Measurements from ENCODE around the gene BIRC7.

BIRC7 gene

GRCh38 chr20:63226042-63226943 is 9.4 kb upstream of the BIRC7 start:
- no peak for DNase-seq

GRCh38 chr20:63227260-63227659 is 8.4 kb upstream of the BIRC7 start:
- DNase-seq = no peak

- DNase-seq = no peak
These were observed 6.9 kb upstream of the BIRC7 start for GRCh38 chr20:63228806-63229205.

- peak; percentile 36 for DNase-seq
These were observed 4.9 kb upstream of the BIRC7 start for GRCh38 chr20:63230800-63231268.

GRCh38 chr20:63232235-63233060 is 3.3 kb upstream of the BIRC7 start:
- DNase-seq = no peak

GRCh38 chr20:63233061-63233344 is 2.7 kb upstream of the BIRC7 start:
- DNase-seq = no peak

GRCh38 chr20:63233924-63234323 is 1.8 kb upstream of the BIRC7 start:
- no peak for DNase-seq

GRCh38 chr20:63234693-63235398 is 859 bp upstream of the BIRC7 start:
- DNase-seq = no peak

- DNase-seq = no peak
These were observed 572 bp downstream of the BIRC7 start for GRCh38 chr20:63236116-63236837.

GRCh38 chr20:63238031-63238430 is 2.3 kb downstream of the BIRC7 start:
- no peak for DNase-seq

GRCh38 chr20:63238514-63239125 is 2.9 kb downstream of the BIRC7 start:
- peak; percentile 23 for DNase-seq

- no peak for DNase-seq
These were observed 3.7 kb downstream of the BIRC7 start for GRCh38 chr20:63239431-63239830.

- no peak for DNase-seq
These were observed 4.3 kb downstream of the BIRC7 start for GRCh38 chr20:63240004-63240403.

- no peak for DNase-seq
These were observed 5.6 kb downstream of the BIRC7 start for GRCh38 chr20:63241272-63241671.

- DNase-seq = no peak
These were observed 7.0 kb downstream of the BIRC7 start for GRCh38 chr20:63242736-63243135.

- DNase-seq = no peak
These were observed 8.0 kb downstream of the BIRC7 start for GRCh38 chr20:63243604-63244247.

GRCh38 chr20:63244468-63244867 is 8.8 kb downstream of the BIRC7 start:
- DNase-seq = no peak

- no peak for DNase-seq
These were observed 11.0 kb downstream of the BIRC7 start for GRCh38 chr20:63246490-63247288.

GRCh38 chr20:63247671-63248228 is 12.0 kb downstream of the BIRC7 start:
- no peak for DNase-seq

- no peak for DNase-seq
These were observed 13.3 kb downstream of the BIRC7 start for GRCh38 chr20:63248835-63249591.
